LNCAP (cell line): ENCODE results near the gene GPC1.

Experiments
- CTCF ChIP-seq: fragments of 450-650 bp; IDR thresholded peaks from 2 replicates; pipeline ENCODE4 v1.5.1; 2017; ENCODE audit warnings: mild to moderate bottlenecking

GPC1 gene

GRCh38 chr2:240465765-240466578 lies 30.5 kb downstream of the GPC1 start:
- TF ChIP-seq CTCF = no peak

GRCh38 chr2:240466579-240467148 lies 31.2 kb downstream of the GPC1 start:
- no peak for TF ChIP-seq CTCF

GRCh38 chr2:240467149-240467642 lies 31.7 kb downstream of the GPC1 start:
- TF ChIP-seq CTCF = no peak

GRCh38 chr2:240467659-240468302 lies 32.3 kb downstream of the GPC1 start:
- no peak for TF ChIP-seq CTCF

GRCh38 chr2:240468303-240469238 lies 33.1 kb downstream of the GPC1 start:
- no peak for TF ChIP-seq CTCF

- TF ChIP-seq CTCF = no peak
Observed at GRCh38 chr2:240469239-240469636, 33.8 kb downstream of the GPC1 start.

- no peak for TF ChIP-seq CTCF
Observed at GRCh38 chr2:240469740-240470139, 34.3 kb downstream of the GPC1 start.
